Upper lobe of left lung (tissue), 6 donors: ENCODE measurements around the gene KNDC1. TPM values are rescaled to one million over a fixed set of nuclear protein-coding genes. Genes with fewer than 3 reads are reported as not detected.

Experiments
- ATAC-seq, 2 donors: fragments of 200-7000 bp; cut with Tn5 transposase; one replicate each; pipeline ENCODE4 v1.9.1; 2022; ENCODE audit warnings: mild to moderate bottlenecking in 2 of 2, moderate library complexity in 2 of 2; ENCODE audit not compliant: low FRiP score in 2 of 2
- DNase-seq, 2 donors: peaks; one replicate each; pipeline ENCODE4 v3.0.0-alpha.2; 2019 to 2020
- H3K27ac ChIP-seq, 4 donors: fragments of 200-600 bp; sonication (generic); one replicate each; pipeline ENCODE4 v1.5.1; 2016 to 2019
- H3K27me3 ChIP-seq, 4 donors: fragments of 200-600 bp; sonication (generic); one replicate each; pipeline ENCODE4 v1.5.1; 2017 to 2019
- H3K36me3 ChIP-seq, 4 donors: fragments of 200-600 bp; sonication (generic); one replicate each; pipeline ENCODE4 v1.5.1; 2016 to 2019
- H3K4me1 ChIP-seq, 4 donors: fragments of 200-600 bp; sonication (generic); one replicate each; pipeline ENCODE4 v1.5.1; 2018 to 2019
- H3K4me3 ChIP-seq, 4 donors: fragments of 200-600 bp; sonication (generic); one replicate each; pipeline ENCODE4 v1.5.1; 2017 to 2019; ENCODE audit warnings: mild to moderate bottlenecking in 2 of 4, moderate library complexity in 1 of 4
- H3K9me3 ChIP-seq, 4 donors: fragments of 200-600 bp; sonication (generic); one replicate each; pipeline ENCODE4 v1.5.1; 2018 to 2019
- EP300 ChIP-seq, 4 donors: sonication (generic); formaldehyde crosslinking; IDR thresholded peaks; one replicate each; pipeline ENCODE4 v1.5.1; 2017; ENCODE audit warnings: antibody characterized with exemption in 4 of 4, control low read depth in 2 of 4
- POLR2A ChIP-seq, 4 donors: fragments of 450-650 bp; IDR thresholded peaks; one replicate each; pipeline ENCODE4 v1.5.1; 2016 to 2017; ENCODE audit warnings: antibody characterized with exemption in 4 of 4, mild to moderate bottlenecking in 2 of 4
- POLR2AphosphoS5 ChIP-seq, 2 donors: sonication (generic); formaldehyde crosslinking; IDR thresholded peaks; one replicate each; pipeline ENCODE4 v1.5.1; 2017; ENCODE audit warnings: antibody characterized with exemption in 2 of 2
- WGBS, 2 donors: methylation state at CpG; one replicate each; pipeline ENCODE4 v1.1.5; 2017 to 2018; 5-methylcytosine and 5-hydroxymethylcytosine counted together
- total RNA-seq, 6 donors: library from RNA; depleted of rRNA in 4 of 6; stranded (reverse); fragments of >200 nt in 4 of 6; gene quantifications; one replicate each; pipeline versions ENCODE4 v1.1.0 to v1.2.1, GENCODE V29; 2016 to 2021
- TF ChIP-seq, protein P1 (sequence below), 6 experiments: fragments of 450-650 bp in 4 of 6; fragments of 200-600 bp in 2 of 6; sonication (generic) in 2 of 6; IDR thresholded peaks; one replicate each; pipeline ENCODE4 v1.5.1; 2016 to 2019; ENCODE audit warnings: antibody characterized with exemption in 6 of 6
- donor health status: DM: no; HTN: no; CAD: no; lungs with moderate emphysema.
- donor health status: DM: no; HTN: yes; CAD: no; lungs with severe emphysema.

Gene KNDC1
- total RNA-seq, 6 donors from 2014 or later: 7.1 to 30.3 (median 15.5) TPM

DNA sequence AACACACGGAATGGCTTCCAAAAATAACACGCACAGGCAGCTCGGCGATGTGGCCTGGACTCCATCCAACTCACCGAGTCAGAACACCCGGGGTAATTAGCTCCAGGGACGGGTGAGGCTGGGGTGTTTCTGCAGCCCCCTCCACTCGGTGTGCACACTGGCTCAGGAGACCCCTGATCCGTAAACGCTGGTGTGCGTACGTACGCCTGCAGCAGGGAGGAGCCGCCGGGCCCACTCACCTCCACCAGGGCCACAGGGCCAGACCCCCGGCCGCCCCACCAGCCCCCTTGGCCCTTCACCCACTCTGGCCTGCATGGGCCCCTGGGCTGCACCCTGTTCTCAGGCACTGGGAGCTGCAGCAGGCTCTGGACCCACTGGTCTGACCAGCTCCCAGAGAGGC lies 47.6 kb downstream of the KNDC1 start:
- Histone ChIP-seq H3K4me3 (no peak overlapping the region), H3K27ac (no peak overlapping the region), H3K36me3 (no peaks in the 10 kb centered on the region), H3K9me3 (no peaks in the 10 kb centered on the region), H3K27me3 (no peaks in the 10 kb centered on the region), H3K4me1 (no peaks in the 10 kb centered on the region)
- TF ChIP-seq POLR2AphosphoS5 (IDR thresholded peaks at IDR 0.05): no peak
- no peak for TF ChIP-seq POLR2A (IDR thresholded peaks at IDR 0.05)
- TF ChIP-seq, protein P1, sequence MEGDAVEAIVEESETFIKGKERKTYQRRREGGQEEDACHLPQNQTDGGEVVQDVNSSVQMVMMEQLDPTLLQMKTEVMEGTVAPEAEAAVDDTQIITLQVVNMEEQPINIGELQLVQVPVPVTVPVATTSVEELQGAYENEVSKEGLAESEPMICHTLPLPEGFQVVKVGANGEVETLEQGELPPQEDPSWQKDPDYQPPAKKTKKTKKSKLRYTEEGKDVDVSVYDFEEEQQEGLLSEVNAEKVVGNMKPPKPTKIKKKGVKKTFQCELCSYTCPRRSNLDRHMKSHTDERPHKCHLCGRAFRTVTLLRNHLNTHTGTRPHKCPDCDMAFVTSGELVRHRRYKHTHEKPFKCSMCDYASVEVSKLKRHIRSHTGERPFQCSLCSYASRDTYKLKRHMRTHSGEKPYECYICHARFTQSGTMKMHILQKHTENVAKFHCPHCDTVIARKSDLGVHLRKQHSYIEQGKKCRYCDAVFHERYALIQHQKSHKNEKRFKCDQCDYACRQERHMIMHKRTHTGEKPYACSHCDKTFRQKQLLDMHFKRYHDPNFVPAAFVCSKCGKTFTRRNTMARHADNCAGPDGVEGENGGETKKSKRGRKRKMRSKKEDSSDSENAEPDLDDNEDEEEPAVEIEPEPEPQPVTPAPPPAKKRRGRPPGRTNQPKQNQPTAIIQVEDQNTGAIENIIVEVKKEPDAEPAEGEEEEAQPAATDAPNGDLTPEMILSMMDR (IDR thresholded peaks at IDR 0.05): no peak
- 87% methylated on average over 17 of the region's 17 CpGs; no CpG with 5 or more reads in 1 of the 2 donors for WGBS, 2 donors
- DNase-seq (peak in 1 of 2 donors; percentile 71), ATAC-seq (no peak)

DNA sequence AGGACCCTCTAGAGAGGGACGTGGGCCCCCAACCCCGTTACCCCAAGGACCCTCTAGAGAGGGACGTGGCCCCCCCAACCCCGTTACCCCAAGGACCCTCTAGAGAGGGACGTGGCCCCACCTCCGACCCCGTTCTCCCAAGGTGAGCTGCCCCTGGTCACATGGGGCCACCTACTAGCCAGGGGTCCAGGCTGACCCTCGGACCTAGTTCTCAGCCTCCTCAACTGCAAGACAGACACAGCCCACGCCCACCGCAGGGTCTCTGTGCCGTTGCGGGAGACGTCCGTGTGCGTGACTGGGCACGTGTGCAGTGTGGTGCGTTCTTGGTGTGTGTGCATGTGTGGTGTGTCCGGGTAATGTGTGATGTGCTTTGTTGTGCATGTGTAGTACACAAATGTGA lies 48.4 kb downstream of the KNDC1 start:
- no peaks in the 10 kb centered on the region for H3K4me1 ChIP-seq
- no peak for ATAC-seq
- TF ChIP-seq POLR2A (IDR thresholded peaks at IDR 0.05) (no peak), POLR2AphosphoS5 (IDR thresholded peaks at IDR 0.05) (no peak), EP300 (IDR thresholded peaks at IDR 0.05) (no peak)
- TF ChIP-seq, protein P1 (IDR thresholded peaks at IDR 0.05): no peak
- WGBS, 2 donors: 96 to 100% methylated on average over 7 to 11 of the region's 18 CpGs
- H3K9me3 ChIP-seq: no peaks in the 10 kb centered on the region
- H3K27ac ChIP-seq: no peak overlapping the region
- no peaks in the 10 kb centered on the region for H3K36me3 ChIP-seq
- no peaks in the 10 kb centered on the region for H3K27me3 ChIP-seq
- no peak overlapping the region for H3K4me3 ChIP-seq
- DNase-seq: peak in 1 of 2 donors; percentile 27

DNA sequence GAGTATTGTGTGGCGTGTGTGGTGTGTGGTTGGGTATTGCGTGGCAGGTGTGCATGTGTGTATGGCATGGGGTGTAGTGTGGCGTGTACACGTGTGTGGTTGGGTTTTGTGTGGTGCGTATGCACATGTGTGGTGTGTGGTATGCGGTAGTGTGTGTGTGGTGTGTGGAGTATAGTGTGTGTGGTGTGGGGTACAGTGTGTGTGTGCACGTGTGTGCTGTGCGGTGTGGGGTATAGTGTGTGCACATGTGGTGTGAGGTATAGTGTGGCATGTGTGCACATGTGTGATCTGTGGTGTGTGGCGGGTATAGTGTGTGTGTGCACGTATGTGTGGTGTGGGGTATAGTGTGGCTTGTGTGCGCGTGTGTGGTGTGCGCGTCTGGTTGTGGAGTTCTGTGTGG lies 49.1 kb downstream of the KNDC1 start:
- H3K4me1 ChIP-seq: no peaks in the 10 kb centered on the region
- H3K36me3 ChIP-seq: no peaks in the 10 kb centered on the region
- H3K27ac ChIP-seq: no peak overlapping the region
- ATAC-seq: no peak
- H3K9me3 ChIP-seq: no peaks in the 10 kb centered on the region
- DNase-seq: no peak
- H3K4me3 ChIP-seq: no peak overlapping the region
- no peaks in the 10 kb centered on the region for H3K27me3 ChIP-seq
- TF ChIP-seq EP300 (IDR thresholded peaks at IDR 0.05) (no peak), POLR2A (IDR thresholded peaks at IDR 0.05) (no peak), POLR2AphosphoS5 (IDR thresholded peaks at IDR 0.05) (no peak)
- TF ChIP-seq, protein P1 (IDR thresholded peaks at IDR 0.05): no peak
- WGBS, 2 donors: 93 to 95% methylated on average over 14 of the region's 14 CpGs

DNA sequence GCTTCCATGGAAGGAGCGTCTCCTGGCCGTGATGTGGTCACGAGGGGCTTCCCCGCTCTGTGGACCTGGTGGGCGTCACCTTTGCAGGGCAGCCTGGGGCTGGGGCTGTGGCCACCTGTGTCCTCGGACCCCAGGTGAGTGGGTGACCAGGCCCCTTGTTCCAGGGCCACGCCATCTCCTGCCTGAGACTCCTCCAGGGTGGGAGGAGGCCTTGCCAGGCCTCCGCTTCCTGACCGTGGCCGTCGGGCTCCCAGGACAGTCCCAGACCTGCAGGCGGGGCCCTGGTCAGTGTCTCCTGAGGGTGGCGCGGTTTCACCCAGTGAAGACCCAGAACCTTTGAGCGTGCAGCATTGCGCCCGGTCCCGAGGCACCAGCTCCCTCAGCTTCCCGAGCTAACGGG lies 49.6 kb downstream of the KNDC1 start:
- TF ChIP-seq POLR2AphosphoS5 (IDR thresholded peaks at IDR 0.05): no peak
- TF ChIP-seq, protein P1 (IDR thresholded peaks at IDR 0.05): no peak
- TF ChIP-seq POLR2A (IDR thresholded peaks at IDR 0.05): no peak
- TF ChIP-seq EP300 (IDR thresholded peaks at IDR 0.05): no peak

DNA sequence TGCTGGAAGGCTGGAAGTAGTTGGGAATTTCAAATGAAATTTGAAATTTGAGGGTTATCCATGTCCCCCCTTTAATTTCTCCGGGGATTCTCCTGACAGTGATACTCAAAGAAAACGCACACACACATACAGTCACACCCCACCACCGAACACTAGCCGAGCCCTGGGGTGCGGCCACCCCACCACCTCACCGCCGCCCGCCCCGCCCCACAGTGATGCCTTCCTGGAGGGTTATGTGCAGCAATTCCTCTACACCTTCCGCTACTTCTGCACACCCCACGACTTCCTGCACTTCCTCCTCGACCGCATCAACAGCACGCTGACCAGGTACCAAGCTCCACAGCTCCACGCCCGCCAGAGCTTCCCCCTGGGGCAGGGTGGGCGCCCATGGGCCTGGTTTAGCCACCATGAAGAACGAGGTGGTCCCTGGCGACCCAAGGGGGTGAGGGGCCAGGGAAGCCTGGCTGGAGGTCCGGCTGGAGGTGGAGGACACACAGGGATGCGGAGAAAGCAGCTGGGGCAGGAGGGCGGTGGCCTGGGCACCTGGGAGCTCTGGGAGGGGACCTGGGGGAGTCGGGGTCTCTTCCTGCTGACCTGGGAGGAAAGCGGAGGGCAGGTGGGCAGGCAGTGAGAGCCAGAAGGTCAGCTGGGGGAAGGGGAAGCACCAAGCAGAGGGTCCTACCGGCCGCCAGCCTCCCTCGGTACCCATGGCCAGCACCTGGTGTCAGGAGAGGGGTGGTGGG lies 50.5 kb downstream of the KNDC1 start:
- Histone ChIP-seq H3K27ac (no peak overlapping the region), H3K36me3 (no peaks in the 10 kb centered on the region), H3K27me3 (no peaks in the 10 kb centered on the region), H3K4me3 (no peak overlapping the region), H3K4me1 (no peaks in the 10 kb centered on the region), H3K9me3 (no peaks in the 10 kb centered on the region)
- peak in 1 of 2 donors; percentile 79 for DNase-seq
- no peak for ATAC-seq
- WGBS, 2 donors: 64 to 76% methylated on average over 18 to 27 of the region's 27 CpGs
- TF ChIP-seq, protein P1 (IDR thresholded peaks at IDR 0.05): no peak
- TF ChIP-seq POLR2AphosphoS5 (IDR thresholded peaks at IDR 0.05) (no peak), POLR2A (IDR thresholded peaks at IDR 0.05) (no peak), EP300 (IDR thresholded peaks at IDR 0.05) (no peak)

More for the DNA sequence above, 49.6 kb downstream of the KNDC1 start:
- H3K4me1 ChIP-seq: no peaks in the 10 kb centered on the region
- H3K9me3 ChIP-seq: no peaks in the 10 kb centered on the region
- ATAC-seq (no peak), DNase-seq (peak in 1 of 2 donors; percentile 75)
- no peak overlapping the region for H3K4me3 ChIP-seq
- H3K36me3 ChIP-seq: no peaks in the 10 kb centered on the region
- no peaks in the 10 kb centered on the region for H3K27me3 ChIP-seq
- H3K27ac ChIP-seq: no peak overlapping the region
- WGBS, 2 donors: 90 to 100% methylated on average over 1 to 20 of the region's 20 CpGs
